Measurements from ENCODE around the gene HBG1. TPM values are rescaled to one million over a fixed set of nuclear protein-coding genes. Genes with fewer than 3 reads are reported as not detected.

HBG1 gene
- total RNA-seq, 1 experiment from 2014 or later: not detected

- H3K4me3 ChIP-seq (ENCODE audit: low read length): no peak overlapping the region
- DNase-seq: no peak
- no peaks in the 10 kb centered on the region for H3K9me3 ChIP-seq (ENCODE audit: low read length)
- H2AFZ ChIP-seq (ENCODE audit: low read length): no peak overlapping the region
- no peak overlapping the region for H3K4me2 ChIP-seq (ENCODE audit: low read depth, low read length, poor library complexity, severe bottlenecking)
- no peaks in the 10 kb centered on the region for H3K27me3 ChIP-seq (ENCODE audit: low read length)
- no peaks in the 10 kb centered on the region for H3K36me3 ChIP-seq (ENCODE audit: insufficient read depth, low read length)
- H4K20me1 ChIP-seq (ENCODE audit: insufficient read depth, low read depth, low read length): no peaks in the 10 kb centered on the region
- H3K27ac ChIP-seq (ENCODE audit: low read length): no peak overlapping the region
- H3K4me1 ChIP-seq (ENCODE audit: low read length): no peaks in the 10 kb centered on the region
- H3K79me2 ChIP-seq (ENCODE audit: low read length): no peaks in the 10 kb centered on the region
- H3K9me2 ChIP-seq (replicated peaks; ENCODE audit: insufficient read depth, low read length): no peaks in the 10 kb centered on the region
- H3K9ac ChIP-seq (ENCODE audit: low read length): no peak overlapping the region
Observed at GRCh38 chr11:5246772-5247471, 2.7 kb downstream of the HBG1 start.

GRCh38 chr11:5245155-5245554 lies 4.5 kb downstream of the HBG1 start:
- Histone ChIP-seq H3K9ac (ENCODE audit: low read length) (no peak overlapping the region), H3K4me2 (ENCODE audit: low read depth, low read length, poor library complexity, severe bottlenecking) (no peak overlapping the region), H3K79me2 (ENCODE audit: low read length) (no peaks in the 10 kb centered on the region)

GRCh38 chr11:5243816-5244180 lies 5.9 kb downstream of the HBG1 start:
- no peaks in the 10 kb centered on the region for H3K79me2 ChIP-seq (ENCODE audit: low read length)
- no peak for DNase-seq
- no peaks in the 10 kb centered on the region for H3K27me3 ChIP-seq (ENCODE audit: low read length)
- H3K9me3 ChIP-seq (ENCODE audit: low read length): no peaks in the 10 kb centered on the region
- H4K20me1 ChIP-seq (ENCODE audit: insufficient read depth, low read depth, low read length): no peaks in the 10 kb centered on the region
- no peak overlapping the region for H3K4me2 ChIP-seq (ENCODE audit: low read depth, low read length, poor library complexity, severe bottlenecking)
- H3K36me3 ChIP-seq (ENCODE audit: insufficient read depth, low read length): no peaks in the 10 kb centered on the region
- H3K9me2 ChIP-seq (replicated peaks; ENCODE audit: insufficient read depth, low read length): no peaks in the 10 kb centered on the region
- H3K4me3 ChIP-seq (ENCODE audit: low read length): no peak overlapping the region
- no peak overlapping the region for H2AFZ ChIP-seq (ENCODE audit: low read length)
- no peak overlapping the region for H3K9ac ChIP-seq (ENCODE audit: low read length)
- no peaks in the 10 kb centered on the region for H3K4me1 ChIP-seq (ENCODE audit: low read length)
- H3K27ac ChIP-seq (ENCODE audit: low read length): no peak overlapping the region

More at GRCh38 chr11:5245155-5245554, 4.5 kb downstream of the HBG1 start:
- H3K9me2 ChIP-seq (replicated peaks; ENCODE audit: insufficient read depth, low read length): no peaks in the 10 kb centered on the region
- H3K36me3 ChIP-seq (ENCODE audit: insufficient read depth, low read length): no peaks in the 10 kb centered on the region
- H3K4me1 ChIP-seq (ENCODE audit: low read length): no peaks in the 10 kb centered on the region
- H4K20me1 ChIP-seq (ENCODE audit: insufficient read depth, low read depth, low read length): no peaks in the 10 kb centered on the region
- no peak overlapping the region for H3K27ac ChIP-seq (ENCODE audit: low read length)
- no peak overlapping the region for H3K4me3 ChIP-seq (ENCODE audit: low read length)
- H2AFZ ChIP-seq (ENCODE audit: low read length): no peak overlapping the region
- no peaks in the 10 kb centered on the region for H3K27me3 ChIP-seq (ENCODE audit: low read length)
- H3K9me3 ChIP-seq (ENCODE audit: low read length): no peaks in the 10 kb centered on the region
- DNase-seq: no peak

- H2AFZ ChIP-seq (ENCODE audit: low read length): no peak overlapping the region
- H3K36me3 ChIP-seq (ENCODE audit: insufficient read depth, low read length): no peaks in the 10 kb centered on the region
- no peak overlapping the region for H3K4me2 ChIP-seq (ENCODE audit: low read depth, low read length, poor library complexity, severe bottlenecking)
- H3K9ac ChIP-seq (ENCODE audit: low read length): no peak overlapping the region
- no peak overlapping the region for H3K27ac ChIP-seq (ENCODE audit: low read length)
- H3K27me3 ChIP-seq (ENCODE audit: low read length): no peaks in the 10 kb centered on the region
- H3K9me2 ChIP-seq (replicated peaks; ENCODE audit: insufficient read depth, low read length): no peaks in the 10 kb centered on the region
- H4K20me1 ChIP-seq (ENCODE audit: insufficient read depth, low read depth, low read length): no peaks in the 10 kb centered on the region
- no peaks in the 10 kb centered on the region for H3K4me1 ChIP-seq (ENCODE audit: low read length)
- no peaks in the 10 kb centered on the region for H3K9me3 ChIP-seq (ENCODE audit: low read length)
- no peak overlapping the region for H3K4me3 ChIP-seq (ENCODE audit: low read length)
- no peak for DNase-seq
- no peaks in the 10 kb centered on the region for H3K79me2 ChIP-seq (ENCODE audit: low read length)
Observed at GRCh38 chr11:5242933-5243815, 6.5 kb downstream of the HBG1 start.

- Histone ChIP-seq H3K9me2 (replicated peaks; ENCODE audit: insufficient read depth, low read length) (no peaks in the 10 kb centered on the region), H2AFZ (ENCODE audit: low read length) (no peak overlapping the region), H3K27me3 (ENCODE audit: low read length) (no peaks in the 10 kb centered on the region), H3K9me3 (ENCODE audit: low read length) (no peaks in the 10 kb centered on the region), H3K4me3 (ENCODE audit: low read length) (no peak overlapping the region), H3K4me1 (ENCODE audit: low read length) (no peaks in the 10 kb centered on the region), H3K4me2 (ENCODE audit: low read depth, low read length, poor library complexity, severe bottlenecking) (no peak overlapping the region), H3K27ac (ENCODE audit: low read length) (no peak overlapping the region), H3K79me2 (ENCODE audit: low read length) (no peaks in the 10 kb centered on the region), H4K20me1 (ENCODE audit: insufficient read depth, low read depth, low read length) (no peaks in the 10 kb centered on the region), H3K9ac (ENCODE audit: low read length) (no peak overlapping the region), H3K36me3 (ENCODE audit: insufficient read depth, low read length) (no peaks in the 10 kb centered on the region)
- DNase-seq: no peak
Observed at GRCh38 chr11:5242208-5242607, 7.4 kb downstream of the HBG1 start.

GRCh38 chr11:5241458-5241857 lies 8.2 kb downstream of the HBG1 start:
- Histone ChIP-seq H4K20me1 (ENCODE audit: insufficient read depth, low read depth, low read length) (no peaks in the 10 kb centered on the region), H3K79me2 (ENCODE audit: low read length) (no peaks in the 10 kb centered on the region), H3K4me1 (ENCODE audit: low read length) (no peaks in the 10 kb centered on the region), H2AFZ (ENCODE audit: low read length) (no peak overlapping the region), H3K9ac (ENCODE audit: low read length) (no peak overlapping the region), H3K27ac (ENCODE audit: low read length) (no peak overlapping the region), H3K9me2 (replicated peaks; ENCODE audit: insufficient read depth, low read length) (no peaks in the 10 kb centered on the region), H3K27me3 (ENCODE audit: low read length) (no peaks in the 10 kb centered on the region), H3K4me2 (ENCODE audit: low read depth, low read length, poor library complexity, severe bottlenecking) (no peak overlapping the region), H3K9me3 (ENCODE audit: low read length) (no peaks in the 10 kb centered on the region), H3K4me3 (ENCODE audit: low read length) (no peak overlapping the region), H3K36me3 (ENCODE audit: insufficient read depth, low read length) (no peaks in the 10 kb centered on the region)
- DNase-seq: no peak

- Histone ChIP-seq H3K27me3 (ENCODE audit: low read length) (no peaks in the 10 kb centered on the region), H3K9me2 (replicated peaks; ENCODE audit: insufficient read depth, low read length) (no peaks in the 10 kb centered on the region), H3K9ac (ENCODE audit: low read length) (no peak overlapping the region), H3K36me3 (ENCODE audit: insufficient read depth, low read length) (no peaks in the 10 kb centered on the region), H3K9me3 (ENCODE audit: low read length) (no peaks in the 10 kb centered on the region), H3K4me3 (ENCODE audit: low read length) (no peak overlapping the region), H3K4me2 (ENCODE audit: low read depth, low read length, poor library complexity, severe bottlenecking) (no peak overlapping the region), H3K79me2 (ENCODE audit: low read length) (no peaks in the 10 kb centered on the region), H4K20me1 (ENCODE audit: insufficient read depth, low read depth, low read length) (no peaks in the 10 kb centered on the region), H3K27ac (ENCODE audit: low read length) (no peak overlapping the region), H2AFZ (ENCODE audit: low read length) (no peak overlapping the region), H3K4me1 (ENCODE audit: low read length) (no peaks in the 10 kb centered on the region)
- DNase-seq: no peak
Observed at GRCh38 chr11:5240458-5240857, 9.2 kb downstream of the HBG1 start.

GRCh38 chr11:5240056-5240455 lies 9.6 kb downstream of the HBG1 start:
- Histone ChIP-seq H3K9me2 (replicated peaks; ENCODE audit: insufficient read depth, low read length) (no peaks in the 10 kb centered on the region), H3K27ac (ENCODE audit: low read length) (no peak overlapping the region), H4K20me1 (ENCODE audit: insufficient read depth, low read depth, low read length) (no peaks in the 10 kb centered on the region), H3K79me2 (ENCODE audit: low read length) (no peaks in the 10 kb centered on the region), H3K9me3 (ENCODE audit: low read length) (no peaks in the 10 kb centered on the region), H2AFZ (ENCODE audit: low read length) (no peak overlapping the region), H3K4me1 (ENCODE audit: low read length) (no peaks in the 10 kb centered on the region), H3K9ac (ENCODE audit: low read length) (no peak overlapping the region), H3K36me3 (ENCODE audit: insufficient read depth, low read length) (no peaks in the 10 kb centered on the region), H3K27me3 (ENCODE audit: low read length) (no peaks in the 10 kb centered on the region), H3K4me3 (ENCODE audit: low read length) (no peak overlapping the region), H3K4me2 (ENCODE audit: low read depth, low read length, poor library complexity, severe bottlenecking) (no peak overlapping the region)
- DNase-seq: no peak
